Neural cell (in vitro differentiated cells): Measurements from ENCODE around the gene NOS1AP. TPM values are rescaled to one million over a fixed set of nuclear protein-coding genes. Genes with fewer than 3 reads are reported as not detected.

Experiments
- H2AFZ ChIP-seq: fragments of 200-600, 300-800 bp; sonication (generic), shearing (Covaris generic); 2 replicates; pipeline ENCODE4 v1.6.0; 2014; ENCODE audit warnings: low read depth, mild to moderate bottlenecking, antibody characterized with exemption, low read length, moderate library complexity
- H3F3A ChIP-seq: fragments of 200-600 bp; shearing (Covaris generic); 2 replicates; pipeline ENCODE4 v1.6.1; 2016; ENCODE audit warnings: mild to moderate bottlenecking, moderate library complexity, mixed read lengths, antibody characterized with exemption, low read length; ENCODE audit not compliant: insufficient read depth, poor library complexity, severe bottlenecking
- H3K27ac ChIP-seq: fragments of 200-600, 300-800 bp; sonication (generic), shearing (Covaris generic); 2 replicates; pipeline ENCODE4 v1.5.1; 2014; ENCODE audit warnings: mild to moderate bottlenecking, low read length, moderate library complexity
- H3K27me3 ChIP-seq: fragments of 300-800, 200-600 bp; sonication (generic), shearing (Covaris generic); 2 replicates; pipeline ENCODE4 v1.6.0; 2014; ENCODE audit warnings: mild to moderate bottlenecking, low read depth, low read length, moderate library complexity; ENCODE audit not compliant: insufficient read depth
- H3K36me3 ChIP-seq: fragments of 300-800, 200-600 bp; sonication (generic), shearing (Covaris generic); 2 replicates; pipeline ENCODE4 v1.5.1; 2014; ENCODE audit warnings: mild to moderate bottlenecking, antibody characterized with exemption, low read length, moderate library complexity; ENCODE audit not compliant: insufficient read depth
- H3K4me2 ChIP-seq: fragments of 300-800, 200-600 bp; sonication (generic), shearing (Covaris generic); 2 replicates; pipeline ENCODE4 v1.6.0; 2014; ENCODE audit warnings: mild to moderate bottlenecking, low read length
- H3K4me3 ChIP-seq: fragments of 300-800, 200-600 bp; sonication (generic), shearing (Covaris generic); 2 replicates; pipeline ENCODE4 v1.5.1; 2014; ENCODE audit warnings: mild to moderate bottlenecking, low read length, moderate library complexity
- H3K79me2 ChIP-seq: fragments of 200-600 bp; shearing (Covaris generic); replicated peaks from 2 replicates; pipeline ENCODE4 v1.6.0; 2014; ENCODE audit warnings: mild to moderate bottlenecking, low read length, moderate library complexity; ENCODE audit not compliant: insufficient read depth
- H3K9ac ChIP-seq: fragments of 300-800, 200-600 bp; sonication (generic), shearing (Covaris generic); 2 replicates; pipeline ENCODE4 v1.6.1; 2016; ENCODE audit warnings: mild to moderate bottlenecking, low read length, mixed read lengths
- H3K9me2 ChIP-seq: fragments of 200-600 bp; shearing (Covaris generic); 2 replicates; pipeline ENCODE4 v1.6.1; 2016; ENCODE audit warnings: mild to moderate bottlenecking, low read length, mixed read lengths; ENCODE audit not compliant: insufficient read depth
- H3K9me3 ChIP-seq: fragments of 200-600, 300-800 bp; sonication (generic), shearing (Covaris generic); 2 replicates; pipeline ENCODE4 v1.6.1; 2016; ENCODE audit warnings: mild to moderate bottlenecking, mixed run types, low read length, moderate library complexity, mixed read lengths
- H4K20me1 ChIP-seq: fragments of 200-600 bp; shearing (Covaris generic); 2 replicates; pipeline ENCODE4 v1.6.1; 2016; ENCODE audit warnings: mild to moderate bottlenecking, mixed run types; ENCODE audit not compliant: insufficient read depth
- CTCF ChIP-seq: fragments of 450-650 bp; IDR thresholded peaks from 2 replicates; pipeline ENCODE4 v1.5.1; 2014; ENCODE audit warnings: antibody characterized with exemption, mild to moderate bottlenecking, moderate library complexity; ENCODE audit not compliant: poor library complexity, severe bottlenecking
- EP300 ChIP-seq: fragments of 450-650 bp; conservative IDR thresholded peaks from 2 replicates; pipeline ENCODE4 v1.6.1; 2014; ENCODE audit warnings: antibody characterized with exemption, mild to moderate bottlenecking, moderate library complexity; ENCODE audit not compliant: poor library complexity, severe bottlenecking
- EZH2 ChIP-seq: fragments of 200-600, 300-800 bp; shearing (Covaris generic), sonication (generic); IDR thresholded peaks from 2 replicates; pipeline ENCODE4 v1.6.1; 2014; ENCODE audit warnings: antibody characterized with exemption, low read length, borderline replicate concordance, mild to moderate bottlenecking; ENCODE audit not compliant: insufficient read depth, poor library complexity, severe bottlenecking
- MXI1 ChIP-seq: fragments of 450-650 bp; conservative IDR thresholded peaks from 2 replicates; pipeline ENCODE4 v1.6.1; 2014; ENCODE audit warnings: antibody characterized with exemption, mild to moderate bottlenecking; ENCODE audit not compliant: poor library complexity, severe bottlenecking
- POLR2AphosphoS5 ChIP-seq: IDR thresholded peaks from 2 replicates; pipeline ENCODE4 v1.6.1; 2012
- RAD21 ChIP-seq: fragments of 450-650 bp; conservative IDR thresholded peaks from 2 replicates; pipeline ENCODE4 v1.6.1; 2014; ENCODE audit warnings: antibody characterized with exemption, mild to moderate bottlenecking, moderate library complexity
- SMC3 ChIP-seq: fragments of 450-650 bp; conservative IDR thresholded peaks from 2 replicates; pipeline ENCODE4 v1.6.1; 2014; ENCODE audit warnings: antibody characterized with exemption, mild to moderate bottlenecking, moderate library complexity; ENCODE audit not compliant: poor library complexity
- TAF1 ChIP-seq: IDR thresholded peaks from 2 replicates; pipeline ENCODE4 v1.6.1; 2012; ENCODE audit warnings: low read depth
- polyA plus RNA-seq: library from polyadenylated mRNA; depleted of rRNA; stranded (reverse); fragments of >200 nt; gene quantifications from 2 replicates; pipeline ENCODE4 v1.2.3, GENCODE V29; 2014
- TF ChIP-seq, protein P1 (sequence below): IDR thresholded peaks from 2 replicates; pipeline ENCODE4 v1.6.1; 2012; ENCODE audit warnings: borderline replicate concordance

Gene NOS1AP
- polyA plus RNA-seq, 1 donor from 2014 or later: 5.3 TPM

DNA sequence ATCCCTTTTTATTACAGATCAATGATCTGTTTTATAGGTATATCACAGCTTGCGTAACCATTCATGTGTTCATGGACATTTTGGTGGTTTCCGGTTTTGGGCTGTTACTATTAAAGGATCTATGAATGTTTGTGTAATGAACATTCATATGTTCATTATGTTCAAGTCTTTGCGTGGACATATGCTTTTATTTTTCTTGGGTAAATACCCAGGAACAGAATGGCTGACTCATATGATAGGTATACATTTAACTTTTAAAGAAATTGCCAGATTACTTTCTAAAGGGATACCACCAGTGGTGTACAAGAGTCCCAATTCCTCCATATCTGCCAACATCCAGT lies 233.5 kb downstream of the NOS1AP start (continued):
- TF ChIP-seq, protein P1, sequence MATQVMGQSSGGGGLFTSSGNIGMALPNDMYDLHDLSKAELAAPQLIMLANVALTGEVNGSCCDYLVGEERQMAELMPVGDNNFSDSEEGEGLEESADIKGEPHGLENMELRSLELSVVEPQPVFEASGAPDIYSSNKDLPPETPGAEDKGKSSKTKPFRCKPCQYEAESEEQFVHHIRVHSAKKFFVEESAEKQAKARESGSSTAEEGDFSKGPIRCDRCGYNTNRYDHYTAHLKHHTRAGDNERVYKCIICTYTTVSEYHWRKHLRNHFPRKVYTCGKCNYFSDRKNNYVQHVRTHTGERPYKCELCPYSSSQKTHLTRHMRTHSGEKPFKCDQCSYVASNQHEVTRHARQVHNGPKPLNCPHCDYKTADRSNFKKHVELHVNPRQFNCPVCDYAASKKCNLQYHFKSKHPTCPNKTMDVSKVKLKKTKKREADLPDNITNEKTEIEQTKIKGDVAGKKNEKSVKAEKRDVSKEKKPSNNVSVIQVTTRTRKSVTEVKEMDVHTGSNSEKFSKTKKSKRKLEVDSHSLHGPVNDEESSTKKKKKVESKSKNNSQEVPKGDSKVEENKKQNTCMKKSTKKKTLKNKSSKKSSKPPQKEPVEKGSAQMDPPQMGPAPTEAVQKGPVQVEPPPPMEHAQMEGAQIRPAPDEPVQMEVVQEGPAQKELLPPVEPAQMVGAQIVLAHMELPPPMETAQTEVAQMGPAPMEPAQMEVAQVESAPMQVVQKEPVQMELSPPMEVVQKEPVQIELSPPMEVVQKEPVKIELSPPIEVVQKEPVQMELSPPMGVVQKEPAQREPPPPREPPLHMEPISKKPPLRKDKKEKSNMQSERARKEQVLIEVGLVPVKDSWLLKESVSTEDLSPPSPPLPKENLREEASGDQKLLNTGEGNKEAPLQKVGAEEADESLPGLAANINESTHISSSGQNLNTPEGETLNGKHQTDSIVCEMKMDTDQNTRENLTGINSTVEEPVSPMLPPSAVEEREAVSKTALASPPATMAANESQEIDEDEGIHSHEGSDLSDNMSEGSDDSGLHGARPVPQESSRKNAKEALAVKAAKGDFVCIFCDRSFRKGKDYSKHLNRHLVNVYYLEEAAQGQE: no peak

DNA sequence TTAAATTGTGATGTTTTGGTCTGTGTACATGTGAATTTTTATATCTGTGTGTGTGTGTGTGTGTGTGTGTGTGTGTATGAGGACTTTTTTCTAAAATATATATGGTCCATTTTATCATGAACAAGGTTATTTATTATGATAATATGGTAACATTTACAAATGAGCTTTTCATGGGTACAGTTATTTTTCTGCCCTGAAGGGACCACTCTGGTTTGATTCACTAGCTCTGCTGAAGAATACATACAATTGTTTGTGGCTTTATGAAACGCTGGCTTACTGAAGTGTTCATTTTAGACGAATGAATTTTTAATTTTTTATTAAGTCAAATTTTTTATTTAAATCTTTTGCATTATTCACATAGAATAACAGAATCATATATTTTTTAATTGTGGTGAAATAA lies 235.2 kb downstream of the NOS1AP start:
- Histone ChIP-seq H4K20me1 (no peaks in the 10 kb centered on the region), H3K36me3 (no peaks in the 10 kb centered on the region), H3K9me3 (no peaks in the 10 kb centered on the region), H3K4me2 (no peak overlapping the region), H3K9me2 (no peaks in the 10 kb centered on the region), H3K27me3 (no peaks in the 10 kb centered on the region), H3K9ac (no peak overlapping the region), H3K4me3 (no peak overlapping the region), H3K27ac (no peak overlapping the region), H3F3A (no peaks in the 10 kb centered on the region), H3K79me2 (no peaks in the 10 kb centered on the region), H2AFZ (no peak overlapping the region)
- TF ChIP-seq TAF1 (no peak), EP300 (no peak), CTCF (no peak), POLR2AphosphoS5 (no peak), MXI1 (no peak), EZH2 (no peak), RAD21 (no peak), SMC3 (no peak)
- TF ChIP-seq, protein P1: no peak
